Liver (tissue), 9 donors: ENCODE results near the gene FCHO2. TPM values are rescaled to one million over a fixed set of nuclear protein-coding genes. Genes with fewer than 3 reads are reported as not detected.

ENCODE experiments used
- DNase-seq: peaks from one replicate; pipeline ENCODE4 v3.0.0-alpha.2; 2017; ENCODE audit warnings: low spot score
- H3K27ac ChIP-seq, 2 donors: one replicate each; pipeline ENCODE4 v1.7.0; 2013; ENCODE audit warnings: inconsistent platforms in 2 of 2, low read length in 2 of 2, control low read depth in 1 of 2, low read depth in 1 of 2, mild to moderate bottlenecking in 1 of 2
- H3K27me3 ChIP-seq, 4 donors: one replicate each; pipeline versions ENCODE4 v1.6.1 to v1.7.0; 2013; ENCODE audit warnings: low read length in 3 of 4, inconsistent platforms in 1 of 4, mild to moderate bottlenecking in 1 of 4, moderate library complexity in 1 of 4; ENCODE audit not compliant: control insufficient read depth in 4 of 4, insufficient read depth in 4 of 4
- H3K36me3 ChIP-seq, 4 donors: one replicate each; pipeline versions ENCODE4 v1.6.1 to v1.7.0; 2013; ENCODE audit warnings: low read length in 3 of 4, mild to moderate bottlenecking in 3 of 4, low read depth in 1 of 4, moderate library complexity in 1 of 4; ENCODE audit not compliant: control insufficient read depth in 4 of 4, insufficient read depth in 3 of 4
- H3K4me1 ChIP-seq, 4 donors: one replicate each; pipeline versions ENCODE4 v1.6.1 to v1.7.0; 2013; ENCODE audit warnings: low read length in 3 of 4, mild to moderate bottlenecking in 3 of 4, moderate library complexity in 1 of 4; ENCODE audit not compliant: control insufficient read depth in 4 of 4, insufficient read depth in 4 of 4
- H3K4me3 ChIP-seq, 3 donors: one replicate each; pipeline versions ENCODE4 v1.6.1 to v1.7.0; 2013; ENCODE audit warnings: low read length in 3 of 3, control low read depth in 1 of 3, low read depth in 1 of 3, mild to moderate bottlenecking in 1 of 3
- H3K9ac ChIP-seq, 2 donors: one replicate each; pipeline ENCODE4 v1.7.0; 2013; ENCODE audit warnings: low read length in 2 of 2, mild to moderate bottlenecking in 2 of 2, moderate library complexity in 2 of 2, control low read depth in 1 of 2, low read depth in 1 of 2
- H3K9me3 ChIP-seq, 4 donors: one replicate each; pipeline versions ENCODE4 v1.6.1 to v1.7.0; 2013; ENCODE audit warnings: low read length in 3 of 4; ENCODE audit not compliant: control insufficient read depth in 4 of 4
- ATF3 ChIP-seq: IDR thresholded peaks from 2 replicates; pipeline ENCODE4 v1.6.1; 2016; ENCODE audit warnings: antibody characterized with exemption
- CTCF ChIP-seq: fragments of 150-350 bp; IDR thresholded peaks from 2 replicates; pipeline ENCODE4 v1.5.1; 2017; ENCODE audit warnings: improper control_type of control experiment, low read depth, low read length; ENCODE audit not compliant: missing input control
- FOXA1 ChIP-seq: IDR thresholded peaks from 2 replicates; pipeline ENCODE4 v1.6.1; 2016; ENCODE audit warnings: antibody characterized with exemption
- FOXA2 ChIP-seq: IDR thresholded peaks from 2 replicates; pipeline ENCODE4 v1.6.1; 2016; ENCODE audit warnings: antibody characterized with exemption
- GABPA ChIP-seq, 2 donors: IDR thresholded peaks in 1 of 2; conservative IDR thresholded peaks in 1 of 2; 2 replicates each; pipeline ENCODE4 v1.6.1; 2016; ENCODE audit warnings: antibody characterized with exemption in 2 of 2, mild to moderate bottlenecking in 1 of 2, moderate library complexity in 1 of 2
- HNF4A ChIP-seq, 2 donors: conservative IDR thresholded peaks; 2 replicates each; pipeline ENCODE4 v1.6.1; 2016; ENCODE audit warnings: antibody characterized with exemption in 2 of 2, mild to moderate bottlenecking in 2 of 2
- JUND ChIP-seq, 2 donors: IDR thresholded peaks; 2 replicates each; pipeline ENCODE4 v1.6.1; 2016; ENCODE audit warnings: antibody characterized with exemption in 2 of 2
- NR2F2 ChIP-seq: IDR thresholded peaks from 2 replicates; pipeline ENCODE4 v1.6.1; 2016; ENCODE audit warnings: antibody characterized with exemption
- RAD21 ChIP-seq, 2 donors: IDR thresholded peaks; 2 replicates each; pipeline ENCODE4 v1.6.1; 2016; ENCODE audit warnings: antibody characterized with exemption in 2 of 2, mild to moderate bottlenecking in 2 of 2
- TAF1 ChIP-seq: conservative IDR thresholded peaks from 2 replicates; pipeline ENCODE4 v1.6.1; 2016; ENCODE audit warnings: antibody characterized with exemption, mild to moderate bottlenecking
- YY1 ChIP-seq: IDR thresholded peaks from 2 replicates; pipeline ENCODE4 v1.6.1; 2016; ENCODE audit warnings: antibody characterized with exemption, mild to moderate bottlenecking
- ZBTB33 ChIP-seq: IDR thresholded peaks from 2 replicates; pipeline ENCODE4 v1.6.1; 2016; ENCODE audit warnings: antibody characterized with exemption
- WGBS: extraction: QIAGEN DNeasy Blood & Tissue Kit; methylation state at CpG from one replicate; pipeline ENCODE4 v1.1.7; 2013; 5-methylcytosine and 5-hydroxymethylcytosine counted together
- polyA plus RNA-seq, 2 donors: library from polyadenylated mRNA; stranded (reverse) in 1 of 2; unstranded in 1 of 2; fragments of 200-250 nt in 1 of 2; fragments of >200 nt in 1 of 2; fragmentation: Nextera tagmentation in 1 of 2; extraction: Ambion mirVana in 1 of 2; gene quantifications; one replicate each; pipeline versions ENCODE4 v1.2.1 to v1.2.3, GENCODE V29; 2013 to 2015
- total RNA-seq, 2 donors: library from RNA; depleted of rRNA; stranded (reverse); fragments of >200 nt; gene quantifications; one replicate each; pipeline ENCODE4 v1.2.3, GENCODE V29; 2014
- TF ChIP-seq, protein P1 (sequence below): IDR thresholded peaks from 2 replicates; pipeline ENCODE4 v1.6.1; 2016; ENCODE audit warnings: antibody characterized with exemption, mild to moderate bottlenecking
- TF ChIP-seq, protein P2 (sequence below): IDR thresholded peaks from 2 replicates; pipeline ENCODE4 v1.6.1; 2016; ENCODE audit warnings: antibody characterized with exemption
- donor health status: healthy.
- donor health status: healthy.
- donor health status: healthy.
- donor health status: healthy.
- donor health status: healthy.

Gene FCHO2, protein sequence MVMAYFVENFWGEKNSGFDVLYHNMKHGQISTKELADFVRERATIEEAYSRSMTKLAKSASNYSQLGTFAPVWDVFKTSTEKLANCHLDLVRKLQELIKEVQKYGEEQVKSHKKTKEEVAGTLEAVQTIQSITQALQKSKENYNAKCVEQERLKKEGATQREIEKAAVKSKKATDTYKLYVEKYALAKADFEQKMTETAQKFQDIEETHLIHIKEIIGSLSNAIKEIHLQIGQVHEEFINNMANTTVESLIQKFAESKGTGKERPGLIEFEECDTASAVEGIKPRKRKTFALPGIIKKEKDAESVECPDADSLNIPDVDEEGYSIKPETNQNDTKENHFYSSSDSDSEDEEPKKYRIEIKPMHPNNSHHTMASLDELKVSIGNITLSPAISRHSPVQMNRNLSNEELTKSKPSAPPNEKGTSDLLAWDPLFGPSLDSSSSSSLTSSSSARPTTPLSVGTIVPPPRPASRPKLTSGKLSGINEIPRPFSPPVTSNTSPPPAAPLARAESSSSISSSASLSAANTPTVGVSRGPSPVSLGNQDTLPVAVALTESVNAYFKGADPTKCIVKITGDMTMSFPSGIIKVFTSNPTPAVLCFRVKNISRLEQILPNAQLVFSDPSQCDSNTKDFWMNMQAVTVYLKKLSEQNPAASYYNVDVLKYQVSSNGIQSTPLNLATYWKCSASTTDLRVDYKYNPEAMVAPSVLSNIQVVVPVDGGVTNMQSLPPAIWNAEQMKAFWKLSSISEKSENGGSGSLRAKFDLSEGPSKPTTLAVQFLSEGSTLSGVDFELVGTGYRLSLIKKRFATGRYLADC
- total RNA-seq (10 to 100 TPM; 12.0 to 37.5 TPM), polyA plus RNA-seq (1 to 10 TPM; 5.3 to 6.7 TPM)

DNA sequence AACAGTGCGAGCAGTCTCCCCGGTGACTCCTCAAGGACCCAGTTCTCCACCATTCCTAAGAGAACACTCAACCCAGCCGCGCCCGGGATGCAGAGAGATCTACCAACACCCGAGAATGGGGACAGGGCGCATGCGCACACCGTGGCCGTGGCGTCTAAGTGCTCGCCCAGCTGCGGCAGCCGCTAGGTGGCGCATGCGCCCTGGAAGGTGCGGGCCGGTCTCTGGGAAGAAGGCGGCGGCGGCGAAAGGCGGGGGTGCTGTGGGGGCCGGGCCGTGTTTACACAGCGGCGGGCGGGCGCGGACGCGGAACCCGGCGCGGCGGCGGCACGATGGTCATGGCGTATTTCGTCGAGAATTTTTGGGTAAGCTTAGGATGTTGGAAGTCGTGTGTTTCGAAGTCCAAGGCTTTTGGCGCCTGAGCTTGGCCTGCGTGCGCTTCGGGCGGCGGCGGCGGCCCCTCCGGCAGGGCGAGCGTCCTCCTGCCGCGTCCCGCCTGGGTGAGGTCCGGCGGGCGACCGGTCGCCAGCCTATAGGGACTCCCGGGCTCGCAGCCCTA, at the start of gene FCHO2:
Gene FCHO2 (plus strand): TSS at position 274 of the 556 bp plus-strand sequence. CDS start 56 bp downstream, at position 330.
- H3K4me1 ChIP-seq: peaks cover 0 to 34% (median 11%) of the 10 kb centered on the region in 4 donors

More for the DNA sequence above, at the start of gene FCHO2:
- WGBS: under 1% methylated on average over 64 of the region's 64 CpGs
- H3K4me3 ChIP-seq: peak within 1 kb of the TSS; percentile 91 to 98 (median 94)
- H3K9me3 ChIP-seq: no peaks in the 10 kb centered on the region
- no peaks in the 10 kb centered on the region for H3K36me3 ChIP-seq
- no peaks in the 10 kb centered on the region for H3K27me3 ChIP-seq
- peak within 1 kb of the TSS; percentile 85 to 97 for H3K27ac ChIP-seq
- H3K9ac ChIP-seq: peak within 1 kb of the TSS; percentile 90 to 92
- peak; percentile 78 for TF ChIP-seq FOXA2
- TF ChIP-seq, protein P1, sequence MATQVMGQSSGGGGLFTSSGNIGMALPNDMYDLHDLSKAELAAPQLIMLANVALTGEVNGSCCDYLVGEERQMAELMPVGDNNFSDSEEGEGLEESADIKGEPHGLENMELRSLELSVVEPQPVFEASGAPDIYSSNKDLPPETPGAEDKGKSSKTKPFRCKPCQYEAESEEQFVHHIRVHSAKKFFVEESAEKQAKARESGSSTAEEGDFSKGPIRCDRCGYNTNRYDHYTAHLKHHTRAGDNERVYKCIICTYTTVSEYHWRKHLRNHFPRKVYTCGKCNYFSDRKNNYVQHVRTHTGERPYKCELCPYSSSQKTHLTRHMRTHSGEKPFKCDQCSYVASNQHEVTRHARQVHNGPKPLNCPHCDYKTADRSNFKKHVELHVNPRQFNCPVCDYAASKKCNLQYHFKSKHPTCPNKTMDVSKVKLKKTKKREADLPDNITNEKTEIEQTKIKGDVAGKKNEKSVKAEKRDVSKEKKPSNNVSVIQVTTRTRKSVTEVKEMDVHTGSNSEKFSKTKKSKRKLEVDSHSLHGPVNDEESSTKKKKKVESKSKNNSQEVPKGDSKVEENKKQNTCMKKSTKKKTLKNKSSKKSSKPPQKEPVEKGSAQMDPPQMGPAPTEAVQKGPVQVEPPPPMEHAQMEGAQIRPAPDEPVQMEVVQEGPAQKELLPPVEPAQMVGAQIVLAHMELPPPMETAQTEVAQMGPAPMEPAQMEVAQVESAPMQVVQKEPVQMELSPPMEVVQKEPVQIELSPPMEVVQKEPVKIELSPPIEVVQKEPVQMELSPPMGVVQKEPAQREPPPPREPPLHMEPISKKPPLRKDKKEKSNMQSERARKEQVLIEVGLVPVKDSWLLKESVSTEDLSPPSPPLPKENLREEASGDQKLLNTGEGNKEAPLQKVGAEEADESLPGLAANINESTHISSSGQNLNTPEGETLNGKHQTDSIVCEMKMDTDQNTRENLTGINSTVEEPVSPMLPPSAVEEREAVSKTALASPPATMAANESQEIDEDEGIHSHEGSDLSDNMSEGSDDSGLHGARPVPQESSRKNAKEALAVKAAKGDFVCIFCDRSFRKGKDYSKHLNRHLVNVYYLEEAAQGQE: no peak
- peak; percentile 66 for TF ChIP-seq FOXA1
- TF ChIP-seq ATF3: no peak
- peak; percentile 90 for TF ChIP-seq CTCF
- TF ChIP-seq NR2F2: no peak
- no peak for TF ChIP-seq HNF4A (conservative IDR thresholded peaks at IDR 0.05)
- no peak for TF ChIP-seq TAF1
- TF ChIP-seq RAD21 (IDR thresholded peaks at IDR 0.05): peak; percentile 74 to 77
- peak; percentile 16 for TF ChIP-seq ZBTB33
- peak; percentile 90 for TF ChIP-seq YY1
- no peak for TF ChIP-seq GABPA (IDR thresholded peaks at IDR 0.05 in 1 of 2, conservative IDR thresholded peaks at IDR 0.05 in 1 of 2)
- TF ChIP-seq, protein P2, sequence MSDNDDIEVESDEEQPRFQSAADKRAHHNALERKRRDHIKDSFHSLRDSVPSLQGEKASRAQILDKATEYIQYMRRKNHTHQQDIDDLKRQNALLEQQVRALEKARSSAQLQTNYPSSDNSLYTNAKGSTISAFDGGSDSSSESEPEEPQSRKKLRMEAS: peak; percentile 38
- no peak for TF ChIP-seq JUND (IDR thresholded peaks at IDR 0.05)
- DNase-seq: peak; percentile 99
